Nephron progenitor cell (in vitro differentiated cells): ENCODE results near the gene EVX2.

Source experiments
- DNase-seq: peaks from one replicate; pipeline ENCODE4 v3.0.0; 2021
- H3K27ac Mint-ChIP-seq: 2 replicates; pipeline ENCODE4 v1.8.0; 2021; ENCODE audit warnings: mild to moderate bottlenecking, moderate library complexity, mixed read lengths
- H3K27me3 Mint-ChIP-seq: 2 replicates; pipeline ENCODE4 v1.8.0; 2021; ENCODE audit warnings: mild to moderate bottlenecking, low read depth, mixed read lengths; ENCODE audit not compliant: poor library complexity
- H3K36me3 Mint-ChIP-seq: 2 replicates; pipeline ENCODE4 v1.8.0; 2021; ENCODE audit warnings: low read depth, mixed read lengths
- H3K4me1 Mint-ChIP-seq: 2 replicates; pipeline ENCODE4 v1.8.0; 2021; ENCODE audit warnings: mixed read lengths
- H3K4me3 Mint-ChIP-seq: 2 replicates; pipeline ENCODE4 v1.8.0; 2021; ENCODE audit warnings: mild to moderate bottlenecking, moderate library complexity, mixed read lengths
- H3K9me3 Mint-ChIP-seq: 2 replicates; pipeline ENCODE4 v1.8.0; 2021; ENCODE audit warnings: mild to moderate bottlenecking, moderate library complexity, mixed read lengths
- TF ChIP-seq, protein P1 (sequence below): fragments of 200-600 bp; sonication (generic); IDR thresholded peaks from 2 replicates; pipeline ENCODE4 v1.5.0; 2021; ENCODE audit warnings: antibody characterized with exemption

Gene EVX2

DNA sequence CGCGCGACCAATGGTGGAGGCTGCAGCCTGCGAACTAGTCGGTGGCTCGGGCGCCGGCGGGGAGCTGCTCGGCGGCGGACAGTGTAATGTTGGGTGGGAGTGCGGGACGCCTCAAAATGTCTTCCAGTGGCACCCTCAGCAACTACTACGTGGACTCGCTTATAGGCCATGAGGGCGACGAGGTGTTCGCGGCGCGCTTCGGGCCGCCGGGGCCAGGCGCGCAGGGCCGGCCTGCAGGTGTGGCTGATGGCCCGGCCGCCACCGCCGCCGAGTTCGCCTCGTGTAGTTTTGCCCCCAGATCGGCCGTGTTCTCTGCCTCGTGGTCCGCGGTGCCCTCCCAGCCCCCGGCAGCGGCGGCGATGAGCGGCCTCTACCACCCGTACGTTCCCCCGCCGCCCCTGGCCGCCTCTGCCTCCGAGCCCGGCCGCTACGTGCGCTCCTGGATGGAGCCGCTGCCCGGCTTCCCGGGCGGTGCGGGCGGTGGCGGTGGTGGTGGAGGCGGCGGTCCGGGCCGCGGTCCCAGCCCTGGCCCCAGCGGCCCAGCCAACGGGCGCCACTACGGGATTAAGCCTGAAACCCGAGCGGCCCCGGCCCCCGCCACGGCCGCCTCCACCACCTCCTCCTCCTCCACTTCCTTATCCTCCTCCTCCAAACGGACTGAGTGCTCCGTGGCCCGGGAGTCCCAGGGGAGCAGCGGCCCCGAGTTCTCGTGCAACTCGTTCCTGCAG, 39.1 kb upstream of the EVX2 start, which contains the start of gene HOXD9:
Gene HOXD9, plus strand, starts transcription at position 37 of the 728 bp plus-strand sequence. Its CDS starts 50 bp downstream, at position 87.
- Mint-ChIP-seq H3K36me3 (peaks cover 13% of the 10 kb centered on the region), H3K27ac (peak within 1 kb of the TSS; percentile 100), H3K4me3 (peak within 1 kb of the TSS; percentile 95), H3K9me3 (no peaks in the 10 kb centered on the region), H3K27me3 (peaks cover 14% of the 10 kb centered on the region), H3K4me1 (peaks cover 69% of the 10 kb centered on the region)
- peak; percentile 76 for DNase-seq
- TF ChIP-seq, protein P1, sequence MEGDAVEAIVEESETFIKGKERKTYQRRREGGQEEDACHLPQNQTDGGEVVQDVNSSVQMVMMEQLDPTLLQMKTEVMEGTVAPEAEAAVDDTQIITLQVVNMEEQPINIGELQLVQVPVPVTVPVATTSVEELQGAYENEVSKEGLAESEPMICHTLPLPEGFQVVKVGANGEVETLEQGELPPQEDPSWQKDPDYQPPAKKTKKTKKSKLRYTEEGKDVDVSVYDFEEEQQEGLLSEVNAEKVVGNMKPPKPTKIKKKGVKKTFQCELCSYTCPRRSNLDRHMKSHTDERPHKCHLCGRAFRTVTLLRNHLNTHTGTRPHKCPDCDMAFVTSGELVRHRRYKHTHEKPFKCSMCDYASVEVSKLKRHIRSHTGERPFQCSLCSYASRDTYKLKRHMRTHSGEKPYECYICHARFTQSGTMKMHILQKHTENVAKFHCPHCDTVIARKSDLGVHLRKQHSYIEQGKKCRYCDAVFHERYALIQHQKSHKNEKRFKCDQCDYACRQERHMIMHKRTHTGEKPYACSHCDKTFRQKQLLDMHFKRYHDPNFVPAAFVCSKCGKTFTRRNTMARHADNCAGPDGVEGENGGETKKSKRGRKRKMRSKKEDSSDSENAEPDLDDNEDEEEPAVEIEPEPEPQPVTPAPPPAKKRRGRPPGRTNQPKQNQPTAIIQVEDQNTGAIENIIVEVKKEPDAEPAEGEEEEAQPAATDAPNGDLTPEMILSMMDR, result no peak

DNA sequence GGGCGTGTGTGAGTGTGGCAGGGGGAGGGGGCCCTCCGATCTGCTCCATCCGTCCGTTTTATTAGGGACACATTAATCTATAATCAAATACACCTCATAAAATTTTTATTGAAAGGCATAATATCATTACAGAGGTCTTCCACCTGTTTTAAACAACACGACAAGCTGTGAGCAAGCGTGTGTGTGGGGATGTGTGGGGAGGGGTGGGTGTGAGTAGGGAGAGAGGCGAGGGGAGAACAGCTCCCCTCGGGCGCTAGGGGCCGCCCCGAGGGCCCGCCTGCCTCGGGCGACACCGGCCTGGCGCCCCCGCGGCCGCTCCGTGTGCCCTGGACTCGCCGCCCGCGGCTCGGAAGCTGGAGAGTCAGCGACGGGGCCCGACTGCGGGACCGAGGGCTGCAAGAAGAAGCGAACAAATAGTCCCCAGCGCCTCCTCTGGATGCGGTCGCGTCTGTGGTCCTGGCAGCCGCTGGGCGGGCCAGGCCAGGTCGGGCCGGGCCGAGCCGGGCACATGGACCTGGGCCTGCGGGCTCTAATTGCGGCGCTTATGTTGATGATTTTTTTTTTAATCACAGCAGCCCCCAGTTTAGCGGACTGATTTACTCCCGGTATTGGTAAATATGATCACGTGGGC, 38.4 kb upstream of the EVX2 start:
- Mint-ChIP-seq H3K4me3 (peak overlapping the region; percentile 86), H3K27me3 (peaks cover 19% of the 10 kb centered on the region), H3K9me3 (no peaks in the 10 kb centered on the region), H3K36me3 (peaks cover 13% of the 10 kb centered on the region), H3K27ac (peak overlapping the region; percentile 98), H3K4me1 (peaks cover 69% of the 10 kb centered on the region)
- no peak for DNase-seq
- TF ChIP-seq, protein P1, result no peak

DNA sequence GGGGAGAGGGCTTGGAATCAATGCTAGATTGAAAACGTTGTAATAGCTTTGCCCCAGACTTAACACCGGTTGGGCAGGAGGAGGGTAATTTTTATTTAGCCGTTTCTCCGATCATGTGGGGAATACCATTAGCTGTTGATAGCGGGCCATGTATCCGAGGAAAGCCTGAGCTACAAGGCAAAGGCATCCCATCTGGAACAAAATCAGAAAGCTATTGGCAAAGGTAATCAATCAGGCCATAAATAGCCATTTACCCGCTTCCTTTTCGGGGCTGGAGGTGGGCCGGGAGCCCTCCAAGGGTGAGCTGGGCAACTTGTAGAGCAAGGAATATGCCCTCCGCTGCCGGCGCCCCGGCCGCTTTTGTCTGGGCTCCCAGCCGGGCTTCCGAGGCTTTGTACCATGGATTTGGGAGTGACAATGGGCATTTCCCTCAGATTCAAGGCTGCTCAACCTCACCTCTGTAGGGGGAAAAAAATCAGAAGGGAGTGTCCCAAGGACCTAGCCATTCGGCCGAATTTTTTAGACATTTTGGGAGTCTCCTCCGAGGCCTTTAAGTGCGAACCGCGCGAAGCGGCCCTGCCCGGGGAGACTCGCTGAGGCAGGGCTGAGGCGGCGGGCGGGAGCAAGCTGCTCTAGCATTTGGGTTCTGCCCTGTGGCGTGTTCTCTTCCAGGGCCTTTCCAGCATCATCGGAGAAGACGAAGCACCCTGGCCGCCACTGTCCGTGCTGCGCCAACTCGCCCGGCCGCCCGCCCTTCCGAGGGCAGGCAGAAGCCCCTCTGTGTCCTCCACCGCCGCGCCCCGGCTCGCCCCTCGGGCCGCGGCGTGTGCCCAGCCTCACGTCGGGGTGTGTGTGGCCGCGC, 37.7 kb upstream of the EVX2 start:
- TF ChIP-seq, protein P1, result no peak
- peak overlapping the region; percentile 99 for H3K27ac Mint-ChIP-seq
- H3K9me3 Mint-ChIP-seq, result no peaks in the 10 kb centered on the region
- peaks cover 69% of the 10 kb centered on the region for H3K4me1 Mint-ChIP-seq
- peaks cover 13% of the 10 kb centered on the region for H3K36me3 Mint-ChIP-seq
- H3K27me3 Mint-ChIP-seq, result peaks cover 26% of the 10 kb centered on the region
- no peak for DNase-seq
- peak overlapping the region; percentile 86 for H3K4me3 Mint-ChIP-seq

DNA sequence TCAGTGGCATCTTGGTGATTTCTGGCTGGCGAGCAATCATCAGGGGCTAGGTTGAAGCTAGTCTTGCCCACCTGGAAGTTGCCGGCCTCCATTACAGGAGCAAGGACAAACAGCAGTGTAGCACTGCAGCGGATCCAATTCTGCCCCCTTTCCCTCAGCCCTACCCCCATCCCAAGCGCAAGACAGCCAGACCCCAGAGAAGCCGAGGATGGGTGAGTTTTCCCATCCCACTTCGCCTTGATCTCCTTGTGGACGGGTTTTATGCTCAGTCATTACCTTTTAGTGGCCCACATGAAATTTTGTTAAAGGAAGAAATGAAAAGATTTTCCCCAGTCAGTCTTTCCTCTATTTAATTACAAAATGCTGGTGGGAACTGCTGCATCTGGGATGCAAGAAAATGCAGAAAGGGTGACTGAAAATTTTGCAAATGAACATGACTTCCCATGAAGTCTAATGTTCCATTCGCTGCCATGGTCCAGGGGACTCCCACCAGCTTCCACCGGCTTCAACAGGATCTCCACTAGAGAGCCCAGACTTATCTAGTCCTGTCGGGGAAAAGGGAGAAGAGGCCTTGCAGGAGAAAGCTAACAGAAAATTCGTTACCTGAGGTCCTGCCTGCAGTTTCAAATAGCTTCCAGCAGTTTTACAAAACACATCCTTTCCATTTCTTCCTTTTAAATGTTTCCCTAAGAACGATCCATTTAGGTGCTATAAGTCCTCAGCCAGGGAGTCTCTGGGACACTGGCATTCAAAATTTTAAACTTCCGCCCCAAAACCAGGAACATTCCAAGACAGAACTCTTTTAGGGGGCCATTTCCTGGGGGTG, 36.8 kb upstream of the EVX2 start:
- Mint-ChIP-seq H3K9me3 (no peaks in the 10 kb centered on the region), H3K36me3 (peaks cover 13% of the 10 kb centered on the region), H3K4me3 (peak overlapping the region; percentile 86), H3K4me1 (peaks cover 68% of the 10 kb centered on the region), H3K27ac (peak overlapping the region; percentile 99), H3K27me3 (peaks cover 33% of the 10 kb centered on the region)
- TF ChIP-seq, protein P1, result no peak
- no peak for DNase-seq

DNA sequence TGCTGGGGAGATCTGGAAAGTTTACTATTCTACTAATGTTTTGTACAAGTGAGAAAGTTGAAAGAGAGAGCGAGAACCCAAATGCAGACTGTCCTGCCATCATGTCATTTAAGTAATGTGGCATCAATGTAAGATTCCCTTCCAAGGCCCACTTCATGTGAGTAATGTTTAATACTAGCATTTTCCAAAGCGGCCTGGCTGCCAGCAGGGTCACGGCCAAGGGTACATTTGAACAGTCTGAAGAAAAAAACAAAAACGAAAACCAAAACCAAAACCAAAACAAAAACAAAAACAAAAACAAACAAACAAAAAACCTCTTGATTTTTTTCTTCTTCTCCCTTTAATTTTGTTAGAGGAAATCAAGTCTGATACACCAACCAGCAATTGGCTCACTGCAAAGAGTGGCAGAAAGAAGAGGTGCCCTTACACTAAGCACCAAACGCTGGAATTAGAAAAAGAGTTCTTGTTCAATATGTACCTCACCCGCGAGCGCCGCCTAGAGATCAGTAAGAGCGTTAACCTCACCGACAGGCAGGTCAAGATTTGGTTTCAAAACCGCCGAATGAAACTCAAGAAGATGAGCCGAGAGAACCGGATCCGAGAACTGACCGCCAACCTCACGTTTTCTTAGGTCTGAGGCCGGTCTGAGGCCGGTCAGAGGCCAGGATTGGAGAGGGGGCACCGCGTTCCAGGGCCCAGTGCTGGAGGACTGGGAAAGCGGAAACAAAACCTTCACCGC, 35.0 kb upstream of the EVX2 start:
- H3K27ac Mint-ChIP-seq, result peak overlapping the region; percentile 97
- DNase-seq, result peak; percentile 77
- H3K9me3 Mint-ChIP-seq, result no peaks in the 10 kb centered on the region
- peaks cover 48% of the 10 kb centered on the region for H3K27me3 Mint-ChIP-seq
- H3K4me1 Mint-ChIP-seq, result peaks cover 70% of the 10 kb centered on the region
- peaks cover 2% of the 10 kb centered on the region for H3K36me3 Mint-ChIP-seq
- TF ChIP-seq, protein P1, result peak; percentile 72
- H3K4me3 Mint-ChIP-seq, result peak overlapping the region; percentile 86
